Measurements from ENCODE around the gene JMJD8.
A peak's percentile ranks its signal among the peaks of the same experiment; 100 is the strongest.

Gene JMJD8

GRCh38 chr16:682493-683395 lies 1.4 kb downstream of the JMJD8 start (continued):
- TF ChIP-seq PATZ1 (tag by site-specific recombination; IDR thresholded peaks at IDR 0.05) (no peak), OVOL3 (tag by site-specific recombination; IDR thresholded peaks at IDR 0.05) (peak; percentile 62; the same call in 1 of the 2 replicates), ZNF600 (tag by site-specific recombination; IDR thresholded peaks at IDR 0.05) (peak; percentile 86), ZNF626 (tag by site-specific recombination; IDR thresholded peaks at IDR 0.05) (no peak), ZNF768 (tag by site-specific recombination; IDR thresholded peaks at IDR 0.05) (0 out of 2 replicates have a peak, but pooled peaks have one; percentile 2), ZIC2 (tag by site-specific recombination; IDR thresholded peaks at IDR 0.05) (0 out of 2 replicates have a peak, but pooled peaks have one; percentile 2), ZNF549 (tag by site-specific recombination; IDR thresholded peaks at IDR 0.05) (no peak), GLIS1 (tag by site-specific recombination; IDR thresholded peaks at IDR 0.05) (no peak), ZNF132 (tag by site-specific recombination; IDR thresholded peaks at IDR 0.05; ENCODE audit: borderline replicate concordance) (no peak), ZNF529 (tag by site-specific recombination; IDR thresholded peaks at IDR 0.05; ENCODE audit: insufficient replicate concordance) (no peak), IKZF3 (tag by site-specific recombination; IDR thresholded peaks at IDR 0.05) (peak; percentile 79; the same call in 1 of the 2 replicates), ZNF184 (tag by site-specific recombination; IDR thresholded peaks at IDR 0.05) (no peak), SALL2 (tag by site-specific recombination; IDR thresholded peaks at IDR 0.05; ENCODE audit: borderline replicate concordance) (no peak), ZBTB8A (tag by site-specific recombination; IDR thresholded peaks at IDR 0.05) (no peak), ZNF239 (tag by site-specific recombination; IDR thresholded peaks at IDR 0.05) (0 out of 2 replicates have a peak, but pooled peaks have one; percentile 62), ZNF571 (tag by site-specific recombination; IDR thresholded peaks at IDR 0.05) (no peak), ZFP37 (tag by site-specific recombination; IDR thresholded peaks at IDR 0.05) (peak; percentile 13; the same call in 1 of the 2 replicates), ZNF426 (tag by site-specific recombination; IDR thresholded peaks at IDR 0.05) (no peak), GLI4 (tag by site-specific recombination; IDR thresholded peaks at IDR 0.05) (0 out of 2 replicates have a peak, but pooled peaks have one; percentile 23), GFI1B (tag by site-specific recombination; IDR thresholded peaks at IDR 0.05) (no peak), INSM2 (tag by site-specific recombination; IDR thresholded peaks at IDR 0.05) (no peak), WT1 (tag by site-specific recombination; IDR thresholded peaks at IDR 0.05) (no peak), ZEB2 (tag by site-specific recombination; IDR thresholded peaks at IDR 0.05) (peak; percentile 66; the same call in 1 of the 2 replicates), ZBTB17 (tag by site-specific recombination; IDR thresholded peaks at IDR 0.05) (peak; percentile 38), ZSCAN23 (tag by site-specific recombination; IDR thresholded peaks at IDR 0.05) (0 out of 2 replicates have a peak, but pooled peaks have one; percentile 17), ZNF596 (tag by site-specific recombination; IDR thresholded peaks at IDR 0.05) (peak; percentile 47; the same call in 1 of the 2 replicates), OSR2 (tag by site-specific recombination; IDR thresholded peaks at IDR 0.05) (0 out of 2 replicates have a peak, but pooled peaks have one; percentile 4)
- TF ChIP-seq, protein P1, sequence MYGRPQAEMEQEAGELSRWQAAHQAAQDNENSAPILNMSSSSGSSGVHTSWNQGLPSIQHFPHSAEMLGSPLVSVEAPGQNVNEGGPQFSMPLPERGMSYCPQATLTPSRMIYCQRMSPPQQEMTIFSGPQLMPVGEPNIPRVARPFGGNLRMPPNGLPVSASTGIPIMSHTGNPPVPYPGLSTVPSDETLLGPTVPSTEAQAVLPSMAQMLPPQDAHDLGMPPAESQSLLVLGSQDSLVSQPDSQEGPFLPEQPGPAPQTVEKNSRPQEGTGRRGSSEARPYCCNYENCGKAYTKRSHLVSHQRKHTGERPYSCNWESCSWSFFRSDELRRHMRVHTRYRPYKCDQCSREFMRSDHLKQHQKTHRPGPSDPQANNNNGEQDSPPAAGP (tag by site-specific recombination; IDR thresholded peaks at IDR 0.05): peak; percentile 33; the same call in 1 of the 2 replicates
- TF ChIP-seq, protein P2, sequence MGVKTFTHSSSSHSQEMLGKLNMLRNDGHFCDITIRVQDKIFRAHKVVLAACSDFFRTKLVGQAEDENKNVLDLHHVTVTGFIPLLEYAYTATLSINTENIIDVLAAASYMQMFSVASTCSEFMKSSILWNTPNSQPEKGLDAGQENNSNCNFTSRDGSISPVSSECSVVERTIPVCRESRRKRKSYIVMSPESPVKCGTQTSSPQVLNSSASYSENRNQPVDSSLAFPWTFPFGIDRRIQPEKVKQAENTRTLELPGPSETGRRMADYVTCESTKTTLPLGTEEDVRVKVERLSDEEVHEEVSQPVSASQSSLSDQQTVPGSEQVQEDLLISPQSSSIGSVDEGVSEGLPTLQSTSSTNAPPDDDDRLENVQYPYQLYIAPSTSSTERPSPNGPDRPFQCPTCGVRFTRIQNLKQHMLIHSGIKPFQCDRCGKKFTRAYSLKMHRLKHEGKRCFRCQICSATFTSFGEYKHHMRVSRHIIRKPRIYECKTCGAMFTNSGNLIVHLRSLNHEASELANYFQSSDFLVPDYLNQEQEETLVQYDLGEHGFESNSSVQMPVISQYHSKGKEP (tag by site-specific recombination; IDR thresholded peaks at IDR 0.05): no peak
- TF ChIP-seq, protein P3, sequence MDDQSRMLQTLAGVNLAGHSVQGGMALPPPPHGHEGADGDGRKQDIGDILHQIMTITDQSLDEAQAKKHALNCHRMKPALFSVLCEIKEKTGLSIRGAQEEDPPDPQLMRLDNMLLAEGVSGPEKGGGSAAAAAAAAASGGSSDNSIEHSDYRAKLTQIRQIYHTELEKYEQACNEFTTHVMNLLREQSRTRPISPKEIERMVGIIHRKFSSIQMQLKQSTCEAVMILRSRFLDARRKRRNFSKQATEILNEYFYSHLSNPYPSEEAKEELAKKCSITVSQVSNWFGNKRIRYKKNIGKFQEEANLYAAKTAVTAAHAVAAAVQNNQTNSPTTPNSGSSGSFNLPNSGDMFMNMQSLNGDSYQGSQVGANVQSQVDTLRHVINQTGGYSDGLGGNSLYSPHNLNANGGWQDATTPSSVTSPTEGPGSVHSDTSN (CRISPR knock-in tag; IDR thresholded peaks at IDR 0.05): no peak; the same call in 1 of the 2 replicates

All from HEK293 (cell line).